ENCODE results near the gene IL18BP.

IL18BP gene

DNA sequence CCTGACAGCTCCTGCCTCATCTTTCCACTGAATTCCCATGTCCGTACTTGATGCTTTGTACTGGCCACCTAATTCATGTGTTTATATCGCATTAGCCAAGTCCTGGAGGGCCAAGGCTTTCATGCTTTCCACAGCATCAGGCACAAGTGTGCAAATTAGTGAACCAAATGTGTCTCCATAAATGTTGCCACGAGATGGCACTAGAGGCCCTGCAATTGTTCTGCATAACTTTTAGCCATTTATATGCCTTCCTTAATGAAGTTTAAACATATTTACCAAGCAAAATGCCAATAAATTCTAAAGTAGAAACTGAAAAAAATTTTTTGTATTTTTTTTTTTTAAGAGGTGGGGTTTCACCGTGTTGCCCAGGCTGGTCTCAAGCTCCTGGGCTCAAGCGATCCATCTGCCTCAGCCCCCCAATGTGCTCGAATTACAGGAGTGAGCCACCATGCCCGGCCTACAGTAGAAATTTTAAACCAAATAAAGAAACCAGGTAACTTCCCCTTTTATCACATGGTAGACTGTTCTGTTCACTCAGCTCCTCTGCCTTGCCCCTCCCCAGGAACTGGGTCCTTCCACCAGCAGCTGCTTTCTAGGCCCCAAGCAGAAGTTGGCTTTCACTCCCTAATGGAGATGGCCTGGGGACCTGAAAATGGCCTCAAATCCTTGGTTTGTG, 20.8 kb upstream of the IL18BP start:
- no peak overlapping the region for H3K27ac ChIP-seq (ENCODE audit: low read depth in 2 of 2, low read length in 2 of 2)

DNA sequence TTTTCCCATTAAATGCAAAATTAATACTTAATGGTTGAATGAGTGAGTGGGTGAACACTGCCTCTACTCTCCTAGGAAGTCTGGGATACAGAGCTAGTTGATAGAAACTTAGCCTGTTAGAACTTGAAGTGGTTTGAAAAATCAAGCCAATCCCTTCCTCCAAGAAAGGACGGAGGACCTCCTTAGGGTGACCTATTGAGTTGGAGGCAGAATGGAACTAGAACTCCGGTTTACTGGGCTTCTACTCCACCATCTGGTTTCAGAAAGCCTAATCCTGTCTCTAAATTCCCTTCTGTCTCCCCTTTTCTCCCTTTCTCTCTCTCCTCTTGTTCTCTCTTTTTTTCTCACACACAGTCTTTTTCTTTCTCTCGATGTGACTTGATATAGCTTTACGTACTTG, 19.6 kb upstream of the IL18BP start:
- H3K4me1 ChIP-seq (ENCODE audit: control insufficient read depth in 2 of 2, insufficient read depth in 2 of 2, low read length in 2 of 2) = no peaks in the 10 kb centered on the region
- peaks cover 8 to 20% of the 10 kb centered on the region in 2 donors for H3K36me3 ChIP-seq (ENCODE audit: control insufficient read depth in 2 of 2, insufficient read depth in 2 of 2, low read length in 2 of 2)
- no peak overlapping the region for H3K27ac ChIP-seq (ENCODE audit: low read depth in 2 of 2, low read length in 2 of 2)
- H3K9me3 ChIP-seq (ENCODE audit: control insufficient read depth in 2 of 2, low read length in 2 of 2) = no peaks in the 10 kb centered on the region
- H3K4me3 ChIP-seq (ENCODE audit: low read length in 2 of 2) = no peak overlapping the region
- H3K27me3 ChIP-seq (ENCODE audit: control insufficient read depth in 2 of 2, insufficient read depth in 2 of 2, low read length in 2 of 2) = no peaks in the 10 kb centered on the region
- no peak overlapping the region for H3K9ac ChIP-seq (ENCODE audit: low read depth in 1 of 2, low read length in 2 of 2)

More for the DNA sequence above, 20.8 kb upstream of the IL18BP start:
- Histone ChIP-seq H3K9me3 (ENCODE audit: control insufficient read depth in 2 of 2, low read length in 2 of 2) (no peaks in the 10 kb centered on the region), H3K4me1 (ENCODE audit: control insufficient read depth in 2 of 2, insufficient read depth in 2 of 2, low read length in 2 of 2) (no peaks in the 10 kb centered on the region), H3K27me3 (ENCODE audit: control insufficient read depth in 2 of 2, insufficient read depth in 2 of 2, low read length in 2 of 2) (no peaks in the 10 kb centered on the region), H3K9ac (ENCODE audit: low read depth in 1 of 2, low read length in 2 of 2) (no peak overlapping the region), H3K4me3 (ENCODE audit: low read length in 2 of 2) (no peak overlapping the region), H3K36me3 (ENCODE audit: control insufficient read depth in 2 of 2, insufficient read depth in 2 of 2, low read length in 2 of 2) (peaks cover 3 to 13% of the 10 kb centered on the region in 2 donors)

DNA sequence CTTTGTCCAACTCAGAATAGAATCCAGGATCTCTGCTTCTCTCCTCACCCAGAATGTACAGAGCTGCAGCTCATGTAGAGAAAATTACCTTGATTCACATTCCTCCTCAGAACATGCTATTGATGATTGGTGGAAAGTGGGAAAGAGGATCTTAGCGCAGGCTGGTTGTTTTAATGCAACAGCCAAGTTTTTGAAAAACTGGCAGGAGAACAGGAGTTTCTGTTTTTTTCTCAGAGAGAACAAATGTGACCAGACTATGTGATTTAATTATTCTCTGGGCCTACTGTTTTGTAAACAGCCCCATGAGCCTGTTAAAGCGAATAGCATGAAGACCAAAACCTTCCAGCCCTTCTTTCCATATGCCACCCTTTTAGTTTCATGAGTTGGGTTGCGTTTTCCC, 19.1 kb upstream of the IL18BP start:
- Histone ChIP-seq H3K27ac (ENCODE audit: low read depth in 2 of 2, low read length in 2 of 2) (no peak overlapping the region), H3K36me3 (ENCODE audit: control insufficient read depth in 2 of 2, insufficient read depth in 2 of 2, low read length in 2 of 2) (peaks cover 8 to 20% of the 10 kb centered on the region in 2 donors), H3K4me1 (ENCODE audit: control insufficient read depth in 2 of 2, insufficient read depth in 2 of 2, low read length in 2 of 2) (no peaks in the 10 kb centered on the region), H3K4me3 (ENCODE audit: low read length in 2 of 2) (no peak overlapping the region), H3K9me3 (ENCODE audit: control insufficient read depth in 2 of 2, low read length in 2 of 2) (no peaks in the 10 kb centered on the region), H3K27me3 (ENCODE audit: control insufficient read depth in 2 of 2, insufficient read depth in 2 of 2, low read length in 2 of 2) (no peaks in the 10 kb centered on the region), H3K9ac (ENCODE audit: low read depth in 1 of 2, low read length in 2 of 2) (no peak overlapping the region)

DNA sequence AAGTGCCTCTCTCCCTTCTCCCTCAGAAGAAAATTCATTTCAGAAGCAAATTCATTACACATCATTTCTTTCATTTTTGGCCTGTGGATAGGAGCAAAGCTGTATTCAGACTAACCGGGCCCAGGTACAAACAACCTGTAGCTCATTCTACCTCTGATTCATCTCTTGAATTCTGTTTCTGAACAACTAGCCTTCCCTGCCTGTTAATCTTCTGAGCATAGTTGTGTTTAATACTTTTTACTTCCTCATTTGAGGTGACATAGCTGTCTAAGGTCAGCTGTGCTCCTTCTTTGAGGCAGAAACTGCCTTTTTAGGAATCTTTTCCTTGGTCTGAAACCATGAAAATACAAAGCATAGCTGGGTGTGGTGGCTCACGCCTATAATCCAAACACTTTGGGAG, 12.6 kb upstream of the IL18BP start:
- Histone ChIP-seq H3K27ac (ENCODE audit: low read depth in 2 of 2, low read length in 2 of 2) (peak overlapping the region in 1 of 2 donors; percentile 17), H3K9ac (ENCODE audit: low read depth in 1 of 2, low read length in 2 of 2) (no peak overlapping the region), H3K27me3 (ENCODE audit: control insufficient read depth in 2 of 2, insufficient read depth in 2 of 2, low read length in 2 of 2) (no peaks in the 10 kb centered on the region), H3K9me3 (ENCODE audit: control insufficient read depth in 2 of 2, low read length in 2 of 2) (no peaks in the 10 kb centered on the region), H3K4me3 (ENCODE audit: low read length in 2 of 2) (no peak overlapping the region), H3K36me3 (ENCODE audit: control insufficient read depth in 2 of 2, insufficient read depth in 2 of 2, low read length in 2 of 2) (peaks cover 17 to 20% of the 10 kb centered on the region in 2 donors), H3K4me1 (ENCODE audit: control insufficient read depth in 2 of 2, insufficient read depth in 2 of 2, low read length in 2 of 2) (peaks cover 0 to 3% of the 10 kb centered on the region in 2 donors)

DNA sequence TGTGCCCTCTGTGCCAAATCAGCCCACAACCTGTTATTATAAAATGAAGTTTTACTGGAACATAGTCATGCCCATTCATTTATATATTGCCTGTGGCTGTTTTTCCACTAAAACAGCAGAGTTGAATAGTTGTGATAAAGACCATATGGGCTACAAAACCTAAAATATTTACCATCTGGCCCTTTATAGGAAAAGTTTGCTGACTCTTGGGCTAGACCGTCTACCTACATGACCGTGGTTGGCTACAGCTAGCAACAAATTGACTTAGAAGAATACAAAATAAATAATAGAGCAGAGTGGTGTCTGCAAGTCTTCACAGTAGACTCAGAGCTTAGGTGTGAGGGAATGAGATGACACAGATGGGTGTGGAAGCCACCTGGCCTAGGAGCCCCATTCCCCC, 11.2 kb upstream of the IL18BP start:
- Histone ChIP-seq H3K36me3 (ENCODE audit: control insufficient read depth in 2 of 2, insufficient read depth in 2 of 2, low read length in 2 of 2) (peaks cover 21 to 24% of the 10 kb centered on the region in 2 donors), H3K4me1 (ENCODE audit: control insufficient read depth in 2 of 2, insufficient read depth in 2 of 2, low read length in 2 of 2) (peaks cover 0 to 3% of the 10 kb centered on the region in 2 donors), H3K27me3 (ENCODE audit: control insufficient read depth in 2 of 2, insufficient read depth in 2 of 2, low read length in 2 of 2) (no peaks in the 10 kb centered on the region), H3K4me3 (ENCODE audit: low read length in 2 of 2) (no peak overlapping the region), H3K27ac (ENCODE audit: low read depth in 2 of 2, low read length in 2 of 2) (no peak overlapping the region), H3K9ac (ENCODE audit: low read depth in 1 of 2, low read length in 2 of 2) (no peak overlapping the region), H3K9me3 (ENCODE audit: control insufficient read depth in 2 of 2, low read length in 2 of 2) (no peaks in the 10 kb centered on the region)

DNA sequence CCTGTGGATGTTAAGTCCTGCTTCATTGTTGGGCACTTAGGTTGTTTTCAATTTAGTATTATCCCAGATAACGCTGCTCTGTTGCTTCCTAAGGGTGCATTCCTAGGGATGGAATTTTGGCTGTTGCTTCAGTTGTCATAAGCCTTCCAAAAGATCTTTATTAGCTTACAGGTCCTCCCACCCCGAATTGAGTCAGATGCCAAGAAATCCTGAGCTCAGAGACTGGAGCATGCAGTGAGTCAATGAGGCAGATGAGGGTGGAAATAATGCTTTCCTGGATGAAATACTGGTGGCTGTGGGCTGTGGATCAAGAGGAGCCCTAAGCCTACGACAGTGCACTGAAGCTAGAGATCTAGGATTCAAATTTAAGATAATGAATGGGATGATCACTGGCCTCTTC, 10.7 kb upstream of the IL18BP start:
- Histone ChIP-seq H3K4me3 (ENCODE audit: low read length in 2 of 2) (no peak overlapping the region), H3K9ac (ENCODE audit: low read depth in 1 of 2, low read length in 2 of 2) (no peak overlapping the region), H3K4me1 (ENCODE audit: control insufficient read depth in 2 of 2, insufficient read depth in 2 of 2, low read length in 2 of 2) (peaks cover 0 to 3% of the 10 kb centered on the region in 2 donors), H3K36me3 (ENCODE audit: control insufficient read depth in 2 of 2, insufficient read depth in 2 of 2, low read length in 2 of 2) (peaks cover 21 to 24% of the 10 kb centered on the region in 2 donors), H3K9me3 (ENCODE audit: control insufficient read depth in 2 of 2, low read length in 2 of 2) (no peaks in the 10 kb centered on the region), H3K27ac (ENCODE audit: low read depth in 2 of 2, low read length in 2 of 2) (no peak overlapping the region), H3K27me3 (ENCODE audit: control insufficient read depth in 2 of 2, insufficient read depth in 2 of 2, low read length in 2 of 2) (no peaks in the 10 kb centered on the region)

DNA sequence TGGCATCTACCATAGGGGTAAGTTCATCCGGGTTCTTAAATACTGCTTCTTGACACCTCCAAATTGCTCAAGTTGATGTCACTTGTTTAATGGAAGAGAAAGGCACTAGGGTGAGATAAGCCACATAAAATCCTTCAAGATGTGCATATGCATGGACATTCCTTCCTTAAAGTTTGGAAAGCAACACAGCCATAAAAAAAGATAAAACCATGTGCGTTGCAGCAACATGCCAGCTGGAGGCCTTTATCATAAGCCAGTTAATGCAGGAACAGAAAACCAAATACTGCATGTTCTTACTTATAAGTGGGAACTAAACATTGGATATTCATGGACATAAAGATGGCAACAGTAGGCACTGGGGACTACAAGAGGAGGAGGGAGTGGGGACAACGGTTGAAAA, 8.0 kb upstream of the IL18BP start:
- H3K36me3 ChIP-seq (ENCODE audit: control insufficient read depth in 2 of 2, insufficient read depth in 2 of 2, low read length in 2 of 2) = peaks cover 15 to 19% of the 10 kb centered on the region in 2 donors
- no peak overlapping the region for H3K4me3 ChIP-seq (ENCODE audit: low read length in 2 of 2)
- H3K4me1 ChIP-seq (ENCODE audit: control insufficient read depth in 2 of 2, insufficient read depth in 2 of 2, low read length in 2 of 2) = peaks cover 0 to 3% of the 10 kb centered on the region in 2 donors
- H3K9ac ChIP-seq (ENCODE audit: low read depth in 1 of 2, low read length in 2 of 2) = no peak overlapping the region
- H3K27ac ChIP-seq (ENCODE audit: low read depth in 2 of 2, low read length in 2 of 2) = no peak overlapping the region
- H3K27me3 ChIP-seq (ENCODE audit: control insufficient read depth in 2 of 2, insufficient read depth in 2 of 2, low read length in 2 of 2) = no peaks in the 10 kb centered on the region
- H3K9me3 ChIP-seq (ENCODE audit: control insufficient read depth in 2 of 2, low read length in 2 of 2) = no peaks in the 10 kb centered on the region

DNA sequence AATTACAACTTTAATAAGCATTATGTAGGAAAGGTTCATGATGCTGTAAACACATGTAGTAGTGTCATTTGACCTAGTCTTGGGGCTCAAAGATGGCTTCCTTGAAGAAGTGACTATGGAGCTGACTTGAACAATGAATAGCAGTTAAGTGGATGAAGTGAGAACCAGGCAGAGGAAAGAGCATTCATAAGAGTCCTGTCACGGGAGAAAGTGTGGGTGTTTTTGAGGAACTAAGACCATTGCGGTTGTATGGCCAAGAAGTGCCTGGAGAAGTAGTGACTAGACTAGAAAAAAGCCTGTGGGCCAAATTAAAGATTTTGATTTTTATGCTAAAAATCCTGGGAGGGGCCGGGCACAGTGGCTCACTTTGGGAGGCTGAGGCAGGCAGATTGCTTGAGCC, 7.2 kb upstream of the IL18BP start:
- no peak overlapping the region for H3K27ac ChIP-seq (ENCODE audit: low read depth in 2 of 2, low read length in 2 of 2)
- no peak overlapping the region for H3K9ac ChIP-seq (ENCODE audit: low read depth in 1 of 2, low read length in 2 of 2)
- H3K36me3 ChIP-seq (ENCODE audit: control insufficient read depth in 2 of 2, insufficient read depth in 2 of 2, low read length in 2 of 2) = peaks cover 15 to 19% of the 10 kb centered on the region in 2 donors
- no peaks in the 10 kb centered on the region for H3K9me3 ChIP-seq (ENCODE audit: control insufficient read depth in 2 of 2, low read length in 2 of 2)
- no peaks in the 10 kb centered on the region for H3K27me3 ChIP-seq (ENCODE audit: control insufficient read depth in 2 of 2, insufficient read depth in 2 of 2, low read length in 2 of 2)
- H3K4me3 ChIP-seq (ENCODE audit: low read length in 2 of 2) = no peak overlapping the region
- peaks cover 0 to 3% of the 10 kb centered on the region in 2 donors for H3K4me1 ChIP-seq (ENCODE audit: control insufficient read depth in 2 of 2, insufficient read depth in 2 of 2, low read length in 2 of 2)

DNA sequence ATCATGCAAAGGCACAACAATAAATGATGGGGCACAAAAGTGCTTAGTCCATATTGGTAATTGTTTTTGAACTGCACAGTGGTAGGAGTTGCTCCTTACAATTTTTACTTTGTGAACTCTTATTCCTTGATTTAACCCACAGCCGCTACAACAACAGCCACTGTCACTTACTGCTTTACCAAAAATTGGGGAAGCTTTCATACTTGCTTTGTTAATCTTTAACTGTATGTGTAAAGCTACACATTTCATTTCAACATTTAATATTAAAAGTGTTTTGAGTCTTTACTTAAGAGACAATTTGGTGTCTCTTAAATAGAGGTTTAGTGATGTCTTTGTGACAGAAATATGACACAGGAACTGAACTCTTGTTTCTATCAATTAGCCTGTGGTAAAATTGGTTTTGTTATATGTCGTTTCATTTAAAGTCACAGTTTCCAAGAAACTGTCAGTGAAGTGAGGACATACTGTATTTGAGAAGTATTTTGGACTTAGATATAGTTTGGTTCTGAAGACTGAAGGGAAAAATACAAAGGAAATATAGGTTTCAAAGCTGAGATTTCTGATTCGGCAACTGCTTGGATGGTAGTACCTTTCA, 6.5 kb upstream of the IL18BP start:
- Histone ChIP-seq H3K4me3 (ENCODE audit: low read length in 2 of 2) (no peak overlapping the region), H3K4me1 (ENCODE audit: control insufficient read depth in 2 of 2, insufficient read depth in 2 of 2, low read length in 2 of 2) (peaks cover 0 to 3% of the 10 kb centered on the region in 2 donors), H3K36me3 (ENCODE audit: control insufficient read depth in 2 of 2, insufficient read depth in 2 of 2, low read length in 2 of 2) (peaks cover 16 to 19% of the 10 kb centered on the region in 2 donors), H3K27ac (ENCODE audit: low read depth in 2 of 2, low read length in 2 of 2) (no peak overlapping the region), H3K27me3 (ENCODE audit: control insufficient read depth in 2 of 2, insufficient read depth in 2 of 2, low read length in 2 of 2) (no peaks in the 10 kb centered on the region), H3K9me3 (ENCODE audit: control insufficient read depth in 2 of 2, low read length in 2 of 2) (no peaks in the 10 kb centered on the region), H3K9ac (ENCODE audit: low read depth in 1 of 2, low read length in 2 of 2) (no peak overlapping the region)

DNA sequence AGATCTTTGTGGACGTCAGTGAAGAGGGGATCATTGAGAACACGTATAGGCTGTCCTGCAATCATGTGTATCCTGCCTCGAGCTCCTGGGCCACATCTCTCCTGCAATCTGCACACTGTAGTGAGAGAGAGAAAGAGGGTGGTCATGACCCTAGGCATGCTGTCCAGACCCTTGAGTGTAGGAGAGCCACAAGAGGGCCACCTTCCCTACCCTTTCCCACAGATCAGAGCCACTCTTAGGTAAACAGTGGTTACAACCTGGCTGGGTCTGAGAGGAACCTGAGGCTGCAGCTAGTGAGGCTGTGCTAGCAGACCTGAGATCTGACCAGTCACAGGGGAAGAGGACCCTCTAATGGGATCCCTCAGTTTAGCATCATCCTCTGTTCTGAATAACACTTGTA, 3.9 kb upstream of the IL18BP start:
- Histone ChIP-seq H3K9me3 (ENCODE audit: control insufficient read depth in 2 of 2, low read length in 2 of 2) (no peaks in the 10 kb centered on the region), H3K27ac (ENCODE audit: low read depth in 2 of 2, low read length in 2 of 2) (no peak overlapping the region), H3K36me3 (ENCODE audit: control insufficient read depth in 2 of 2, insufficient read depth in 2 of 2, low read length in 2 of 2) (peaks cover 11 to 14% of the 10 kb centered on the region in 2 donors), H3K9ac (ENCODE audit: low read depth in 1 of 2, low read length in 2 of 2) (no peak overlapping the region), H3K4me3 (ENCODE audit: low read length in 2 of 2) (no peak overlapping the region), H3K4me1 (ENCODE audit: control insufficient read depth in 2 of 2, insufficient read depth in 2 of 2, low read length in 2 of 2) (peaks cover 3 to 7% of the 10 kb centered on the region in 2 donors), H3K27me3 (ENCODE audit: control insufficient read depth in 2 of 2, insufficient read depth in 2 of 2, low read length in 2 of 2) (no peaks in the 10 kb centered on the region)

All from mucosa of rectum (tissue), 2 donors.